CD4-positive, alpha-beta T cell (primary cell): Measurements from ENCODE around the gene RBMS3. TPM values are rescaled to one million over a fixed set of nuclear protein-coding genes. Genes with fewer than 3 reads are reported as not detected.

Experiments
- ATAC-seq: fragments of 200-7000 bp; cut with Tn5 transposase; one replicate; pipeline ENCODE4 v1.10.0; 2022; ENCODE audit warnings: mild to moderate bottlenecking; ENCODE audit not compliant: poor library complexity
- CTCF ChIA-PET: fragments of 350-600 bp; sonication (Branson Sonifier 250); formaldehyde crosslinking; loops from one replicate; lab custom pipeline; 2021; ENCODE audit warnings: antibody characterized with exemption, inconsistent platforms; lab: Charles Lee
- POLR2A ChIA-PET: fragments of 350-600 bp; sonication (Branson Sonifier 250); formaldehyde crosslinking; loops from one replicate; lab custom pipeline; 2021; ENCODE audit warnings: antibody characterized with exemption, inconsistent platforms; lab: Charles Lee
- DNase-seq, 14 experiments: peaks; one replicate each; pipeline ENCODE4 v3.0.0-alpha.2; 2013 to 2020; ENCODE audit warnings: mixed read lengths in 2 of 14
- H3K27ac ChIP-seq, 2 donors: one replicate each; pipeline versions ENCODE4 v1.5.1 to v1.7.0; 2013; ENCODE audit warnings: low read length in 2 of 2, low read depth in 1 of 2, mild to moderate bottlenecking in 1 of 2
- H3K27me3 ChIP-seq, 2 experiments: 1 replicate in 1 of 2; 2 replicates in 1 of 2; pipeline versions ENCODE4 v1.6.1 to v1.7.0; 2013; ENCODE audit warnings: low read length in 2 of 2, control low read depth in 1 of 2, mild to moderate bottlenecking in 1 of 2, moderate library complexity in 1 of 2; ENCODE audit not compliant: insufficient read depth in 2 of 2, control insufficient read depth in 1 of 2
- H3K36me3 ChIP-seq: one replicate; pipeline ENCODE4 v1.6.1; 2013; ENCODE audit warnings: low read length, control low read depth; ENCODE audit not compliant: insufficient read depth
- H3K4me1 ChIP-seq: one replicate; pipeline ENCODE4 v1.6.1; 2013; ENCODE audit warnings: low read length, control low read depth; ENCODE audit not compliant: insufficient read depth
- H3K4me3 ChIP-seq: one replicate; pipeline ENCODE4 v1.5.1; 2013; ENCODE audit warnings: mild to moderate bottlenecking, low read length, moderate library complexity
- H3K9me3 ChIP-seq, 2 experiments: 1 replicate in 1 of 2; 2 replicates in 1 of 2; pipeline versions ENCODE4 v1.6.1 to v1.7.0; 2013; ENCODE audit warnings: low read length in 2 of 2, mild to moderate bottlenecking in 2 of 2, control low read depth in 1 of 2, moderate library complexity in 1 of 2; ENCODE audit not compliant: control insufficient read depth in 1 of 2, insufficient read depth in 1 of 2
- H3K27ac Mint-ChIP-seq: one replicate; pipeline ENCODE4 v1.8.0; 2020; ENCODE audit warnings: mixed read lengths
- H3K27me3 Mint-ChIP-seq: one replicate; pipeline ENCODE4 v1.8.0; 2021; ENCODE audit warnings: mixed read lengths
- H3K36me3 Mint-ChIP-seq: one replicate; pipeline ENCODE4 v1.8.0; 2021; ENCODE audit warnings: low read depth, mixed read lengths
- H3K4me1 Mint-ChIP-seq: one replicate; pipeline ENCODE4 v1.8.0; 2021; ENCODE audit warnings: low read depth, mixed read lengths
- H3K4me3 Mint-ChIP-seq: one replicate; pipeline ENCODE4 v1.8.0; 2020; ENCODE audit warnings: mild to moderate bottlenecking, mixed read lengths
- H3K9me3 Mint-ChIP-seq: one replicate; pipeline ENCODE4 v1.8.0; 2020; ENCODE audit warnings: mixed read lengths
- CTCF ChIP-seq: fragments of 200-600 bp; IDR thresholded peaks from one replicate; pipeline ENCODE4 v1.8.0; 2022; ENCODE audit warnings: antibody characterized with exemption, mild to moderate bottlenecking
- intact Hi-C, 2 experiments: fragments of 100-400 bp; cut with DNase I in 1 of 2; cut with micrococcal nuclease in 1 of 2; formaldehyde crosslinking; loops; one replicate each; pipeline versions ENCODE4 v1.15.1 to v1.9.0; 2023 to 2025; cut with DNase I, micrococcal nuclease
- total RNA-seq, 174 experiments: library from RNA in 2 of 174; stranded (reverse) in 2 of 174; gene quantifications; one replicate each; pipeline ENCODE4 v1.2.3 and lab custom pipeline; 2021 to 2026

RBMS3 gene
- total RNA-seq, 2 experiments from 2014 or later, result 1.6 to 1.7 TPM

- Mint-ChIP-seq H3K27ac (no peak overlapping the region), H3K9me3 (no peaks in the 10 kb centered on the region), H3K27me3 (no peaks in the 10 kb centered on the region), H3K4me1 (no peaks in the 10 kb centered on the region), H3K4me3 (no peak overlapping the region), H3K36me3 (no peaks in the 10 kb centered on the region)
- no peaks in the 10 kb centered on the region for H3K9me3 ChIP-seq
- DNase-seq (no peak), ATAC-seq (no peak)
- CTCF ChIA-PET, result no interaction called here
- POLR2A ChIA-PET, result no interaction called here
- no peak overlapping the region for H3K27ac ChIP-seq
- no peak overlapping the region for H3K4me3 ChIP-seq
- no peaks in the 10 kb centered on the region for H3K4me1 ChIP-seq
- no peak for TF ChIP-seq CTCF
- H3K36me3 ChIP-seq, result no peaks in the 10 kb centered on the region
- H3K27me3 ChIP-seq, result no peaks in the 10 kb centered on the region
- intact Hi-C loops, result no loop called here
These were observed 230.8 kb downstream of the RBMS3 start for GRCh38 chr3:29511701-29512100.

GRCh38 chr3:29512641-29513040 lies 231.8 kb downstream of the RBMS3 start:
- H3K4me1 ChIP-seq, result no peaks in the 10 kb centered on the region
- H3K27me3 ChIP-seq, result no peaks in the 10 kb centered on the region
- Mint-ChIP-seq H3K4me3 (no peak overlapping the region), H3K9me3 (no peaks in the 10 kb centered on the region), H3K27ac (no peak overlapping the region), H3K27me3 (no peaks in the 10 kb centered on the region), H3K36me3 (no peaks in the 10 kb centered on the region), H3K4me1 (no peaks in the 10 kb centered on the region)
- no peak overlapping the region for H3K27ac ChIP-seq
- no peak for ATAC-seq
- no peak for DNase-seq
- intact Hi-C loops, result no loop called here
- TF ChIP-seq CTCF, result no peak
- ChIA-PET CTCF (no interaction called here), POLR2A (no interaction called here)
- H3K9me3 ChIP-seq, result no peaks in the 10 kb centered on the region
- no peak overlapping the region for H3K4me3 ChIP-seq
- no peaks in the 10 kb centered on the region for H3K36me3 ChIP-seq

- intact Hi-C loops, result no loop called here
- no peak overlapping the region for H3K27ac ChIP-seq
- TF ChIP-seq CTCF, result no peak
- no peaks in the 10 kb centered on the region for H3K27me3 ChIP-seq
- ChIA-PET CTCF (no interaction called here), POLR2A (no interaction called here)
- no peak overlapping the region for H3K4me3 ChIP-seq
- Mint-ChIP-seq H3K9me3 (no peaks in the 10 kb centered on the region), H3K27ac (no peak overlapping the region), H3K27me3 (no peaks in the 10 kb centered on the region), H3K4me1 (no peaks in the 10 kb centered on the region), H3K36me3 (no peaks in the 10 kb centered on the region), H3K4me3 (no peak overlapping the region)
- H3K9me3 ChIP-seq, result no peaks in the 10 kb centered on the region
- DNase-seq, result no peak
- H3K36me3 ChIP-seq, result no peaks in the 10 kb centered on the region
- H3K4me1 ChIP-seq, result no peaks in the 10 kb centered on the region
- ATAC-seq, result no peak
These were observed 232.4 kb downstream of the RBMS3 start for GRCh38 chr3:29513236-29513635.
